ENCODE measurements around the gene ZNF71.

Gene ZNF71

GRCh38 chr19:56594783-56595547 is at the start of gene ZNF71:
Gene ZNF71, plus strand, starts transcription at chr19:56595302. Its CDS starts 6,257 bp downstream, at chr19:56601559.
- DNase-seq = peak; percentile 79

GRCh38 chr19:56547535-56547934 is 47.6 kb upstream of the ZNF71 start:
- DNase-seq = no peak

- no peak for DNase-seq
Measured at GRCh38 chr19:56554272-56554869, 40.7 kb upstream of the ZNF71 start.

GRCh38 chr19:56562766-56563165 is 32.3 kb upstream of the ZNF71 start:
- no peak for DNase-seq

GRCh38 chr19:56566904-56567273 is 28.2 kb upstream of the ZNF71 start:
- peak; percentile 11 for DNase-seq

- peak; percentile 82 for DNase-seq
Measured at GRCh38 chr19:56567274-56568120, 27.6 kb upstream of the ZNF71 start, which contains the start of gene ZNF470. Gene ZNF470, plus strand, starts transcription at chr19:56567468. Its CDS starts 2,844 bp downstream, at chr19:56570312.

GRCh38 chr19:56572589-56572988 is 22.5 kb upstream of the ZNF71 start:
- no peak for DNase-seq

GRCh38 chr19:56573914-56574313 is 21.2 kb upstream of the ZNF71 start:
- DNase-seq = no peak

- no peak for DNase-seq
Measured at GRCh38 chr19:56577719-56578602, 17.1 kb upstream of the ZNF71 start.

GRCh38 chr19:56594446-56594782 is 688 bp upstream of the ZNF71 start:
- DNase-seq = no peak

GRCh38 chr19:56595548-56595899 is 422 bp downstream of the ZNF71 start:
- no peak for DNase-seq

- DNase-seq = no peak
Measured at GRCh38 chr19:56596676-56597075, 1.6 kb downstream of the ZNF71 start.

- no peak for DNase-seq
Measured at GRCh38 chr19:56597696-56598095, 2.6 kb downstream of the ZNF71 start.

- DNase-seq = no peak
Measured at GRCh38 chr19:56601375-56601774, 6.3 kb downstream of the ZNF71 start.

GRCh38 chr19:56603829-56604228 is 8.7 kb downstream of the ZNF71 start:
- no peak for DNase-seq

- DNase-seq = no peak
Measured at GRCh38 chr19:56608274-56608964, 13.3 kb downstream of the ZNF71 start.

- no peak for DNase-seq
Measured at GRCh38 chr19:56611288-56611687, 16.2 kb downstream of the ZNF71 start.

GRCh38 chr19:56612737-56613136 is 17.6 kb downstream of the ZNF71 start:
- no peak for DNase-seq

- no peak for DNase-seq
Measured at GRCh38 chr19:56613639-56614038, 18.5 kb downstream of the ZNF71 start.

- DNase-seq = no peak
Measured at GRCh38 chr19:56617531-56617930, 22.4 kb downstream of the ZNF71 start.

GRCh38 chr19:56619121-56619520 is 24.0 kb downstream of the ZNF71 start:
- DNase-seq = no peak

- no peak for DNase-seq
Measured at GRCh38 chr19:56622374-56622773, 27.3 kb downstream of the ZNF71 start.

All from activated T-cell treated with anti-CD3 and anti-CD28 coated beads for 4 hours (primary cell).